HG02943 (cell line): ENCODE results near the gene MAPRE2.

ENCODE experiments used
- ATAC-seq: cut with Tn5 transposase; IDR thresholded peaks from one replicate; pipeline ENCODE4 v1.9.1; 2021; ENCODE audit warnings: mild to moderate bottlenecking, low read depth, moderate library complexity; ENCODE audit not compliant: unreplicated experiment

MAPRE2 gene

DNA sequence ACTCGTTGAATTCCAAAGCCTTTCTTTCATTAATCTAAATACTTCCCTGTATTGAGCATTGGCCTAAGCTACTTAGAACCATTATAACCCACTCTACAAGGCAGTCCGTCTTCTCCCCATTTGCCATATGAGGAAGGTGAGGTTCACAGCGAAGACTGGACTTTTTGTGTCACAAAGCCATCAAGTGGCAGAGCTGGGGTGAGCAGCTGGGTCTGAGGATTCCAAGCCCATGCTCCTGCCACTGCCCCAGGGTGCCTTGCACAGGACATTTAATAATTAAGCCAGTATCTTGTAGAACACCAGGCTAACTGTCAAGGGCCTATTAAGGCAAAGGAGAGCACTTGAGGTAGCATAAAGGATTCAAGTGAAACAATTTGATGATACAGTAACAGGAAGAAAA lies 130.8 kb downstream of the MAPRE2 start:
- no peak for ATAC-seq

DNA sequence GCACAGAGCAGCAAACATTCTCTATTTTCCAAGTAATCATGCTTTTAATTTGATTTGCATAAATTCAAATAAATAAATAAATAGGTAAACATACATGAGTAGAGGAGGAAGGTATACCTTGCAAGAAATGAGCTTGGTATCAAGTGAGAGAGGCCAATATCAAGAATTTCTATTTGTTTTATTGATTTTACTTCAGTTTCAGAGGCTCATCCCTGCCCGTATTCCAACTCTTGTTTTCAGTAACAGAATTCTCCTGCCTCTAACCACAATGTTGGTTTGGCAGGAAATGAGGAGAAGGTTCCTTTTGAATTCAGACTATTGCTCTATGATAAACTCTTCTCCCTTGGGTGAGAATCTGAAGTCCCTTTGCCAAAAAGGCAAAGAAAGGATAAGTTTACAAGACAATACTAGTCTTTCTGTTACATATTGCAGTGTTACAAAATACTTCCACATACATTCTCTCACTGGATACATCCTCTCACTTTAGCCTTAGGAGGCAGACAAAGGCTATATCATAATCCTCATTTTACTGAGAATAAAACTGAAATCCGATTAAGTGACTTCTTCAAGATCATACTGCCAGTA lies 131.3 kb downstream of the MAPRE2 start:
- no peak for ATAC-seq

DNA sequence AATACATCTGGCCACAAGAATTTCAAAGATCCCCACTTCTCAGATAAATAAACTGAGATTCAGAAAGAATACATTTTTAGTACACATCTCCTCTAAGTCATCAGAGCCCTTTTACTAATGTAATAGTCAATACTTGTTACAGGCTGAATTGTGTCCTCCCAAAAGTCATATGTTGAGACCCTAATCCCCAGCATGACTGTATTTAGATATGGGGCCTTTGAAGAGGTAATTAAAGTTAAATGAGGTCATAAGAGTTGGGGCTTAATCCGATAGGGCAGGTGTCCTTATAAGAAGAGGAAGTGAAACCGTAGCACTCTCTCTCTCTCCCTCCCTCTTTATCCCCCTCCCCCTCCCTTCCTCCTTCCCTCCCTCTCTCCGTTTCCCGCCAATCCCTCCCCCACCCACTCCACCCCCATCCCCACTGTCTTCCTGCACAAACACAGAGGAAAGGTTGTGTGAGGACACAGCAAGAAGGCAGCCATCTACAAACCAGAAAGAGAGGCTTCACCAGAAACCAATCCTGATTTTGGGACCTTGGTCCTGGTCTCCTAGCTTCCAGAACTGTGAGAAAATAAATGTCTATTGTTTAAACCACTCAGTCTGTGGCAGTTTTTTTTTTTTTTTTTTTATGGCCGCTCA lies 133.0 kb downstream of the MAPRE2 start:
- no peak for ATAC-seq

DNA sequence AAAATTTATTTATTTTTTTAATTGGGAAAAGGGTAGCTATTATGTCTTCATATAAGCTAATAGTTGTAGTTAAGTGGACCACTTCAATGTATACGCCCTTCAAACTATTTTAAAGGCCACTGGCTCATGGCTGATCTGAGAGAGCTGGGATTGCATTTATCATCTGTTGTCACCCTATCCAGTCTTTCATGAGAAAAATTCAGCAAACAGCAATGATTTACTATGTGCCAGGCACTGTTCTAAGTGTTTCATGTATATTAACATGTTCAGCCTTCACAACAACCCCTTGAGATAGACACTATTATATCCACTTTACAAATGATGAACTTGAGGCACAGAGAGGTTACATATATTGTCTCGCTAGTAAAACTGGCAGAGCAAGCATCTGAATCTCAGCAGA lies 133.5 kb downstream of the MAPRE2 start:
- ATAC-seq, result no peak

- no peak for ATAC-seq
Measured at GRCh38 chr18:35176925-35177324, 135.7 kb downstream of the MAPRE2 start.

DNA sequence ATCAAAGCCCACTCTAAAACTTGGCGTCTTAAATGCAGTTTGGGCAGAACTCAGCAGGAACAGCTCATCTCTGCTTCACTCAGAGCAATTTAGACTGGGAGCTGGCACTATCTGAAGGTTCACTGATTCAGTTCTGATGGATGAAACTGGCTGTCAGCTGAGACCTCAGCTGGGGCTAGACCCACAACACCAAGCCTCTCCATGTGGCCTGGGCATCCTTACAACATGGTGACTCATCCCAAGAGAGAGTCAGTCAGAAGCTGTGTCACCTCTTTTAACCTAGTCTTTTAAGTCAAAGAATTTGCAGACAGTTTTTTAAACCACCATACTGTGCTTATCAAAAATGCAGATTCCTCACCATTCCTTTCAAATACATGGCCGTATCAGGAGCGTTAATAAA lies 137.0 kb downstream of the MAPRE2 start:
- no peak for ATAC-seq

DNA sequence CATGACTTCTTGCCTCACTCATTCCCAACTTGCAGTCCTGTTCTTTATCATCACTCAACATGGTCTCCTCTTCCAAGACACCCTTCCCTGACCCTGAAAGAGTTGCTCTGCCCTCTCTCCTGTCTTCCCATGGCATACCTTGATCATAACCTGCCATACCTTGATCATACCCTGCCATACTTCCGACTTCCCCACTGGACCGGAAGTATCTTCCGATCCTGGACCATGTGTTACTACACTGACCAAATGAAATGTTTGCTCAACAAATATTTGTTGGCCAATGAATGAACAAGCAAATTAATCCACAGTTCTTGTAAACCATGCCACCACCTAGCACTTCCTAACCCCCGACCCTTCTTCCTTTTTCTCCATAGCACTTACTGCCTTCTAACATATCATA lies 138.7 kb downstream of the MAPRE2 start:
- no peak for ATAC-seq

DNA sequence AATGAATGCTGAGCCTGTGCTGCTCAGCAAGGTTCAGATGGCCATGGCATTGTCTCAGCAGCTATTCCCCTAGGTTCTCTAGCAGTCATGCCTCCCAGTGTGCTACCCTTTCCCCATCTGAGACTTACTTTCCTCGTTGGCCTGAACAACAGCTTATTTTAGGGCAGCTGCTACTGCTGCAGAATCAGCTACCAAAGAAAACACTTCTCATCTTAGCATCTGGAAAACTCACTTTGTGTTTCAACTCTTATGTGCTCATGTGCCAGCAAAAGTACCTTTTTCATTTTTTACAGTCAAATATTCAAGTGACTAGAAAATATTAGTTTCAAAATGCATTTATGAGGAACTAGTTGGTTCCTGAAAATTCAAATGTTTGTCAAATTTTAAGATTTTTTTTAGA lies 139.2 kb downstream of the MAPRE2 start:
- no peak for ATAC-seq

DNA sequence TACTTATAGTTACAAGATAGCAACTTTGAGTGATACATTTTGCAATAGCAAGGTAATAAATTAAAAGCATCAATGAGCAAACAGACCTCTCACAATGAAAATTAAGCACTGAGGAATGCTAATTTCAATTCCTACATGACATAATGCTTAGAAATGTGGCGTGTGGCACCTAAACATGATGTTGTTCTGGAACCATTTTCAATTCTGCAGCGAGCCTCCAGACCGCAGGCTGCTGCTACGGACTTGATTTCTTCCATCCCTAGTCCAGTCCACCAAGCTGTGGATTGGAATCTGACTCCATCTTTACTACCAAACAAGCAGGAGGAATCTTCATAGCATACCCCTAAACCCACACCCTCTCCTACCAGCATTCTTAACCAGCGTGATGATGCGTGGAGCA lies 140.9 kb downstream of the MAPRE2 start:
- no peak for ATAC-seq

GRCh38 chr18:35183886-35184285 lies 142.7 kb downstream of the MAPRE2 start:
- no peak for ATAC-seq

- ATAC-seq, result no peak
Measured at GRCh38 chr18:35185771-35186170, 144.6 kb downstream of the MAPRE2 start.

- ATAC-seq, result no peak
Measured at GRCh38 chr18:35186291-35187034, 145.2 kb downstream of the MAPRE2 start.

DNA sequence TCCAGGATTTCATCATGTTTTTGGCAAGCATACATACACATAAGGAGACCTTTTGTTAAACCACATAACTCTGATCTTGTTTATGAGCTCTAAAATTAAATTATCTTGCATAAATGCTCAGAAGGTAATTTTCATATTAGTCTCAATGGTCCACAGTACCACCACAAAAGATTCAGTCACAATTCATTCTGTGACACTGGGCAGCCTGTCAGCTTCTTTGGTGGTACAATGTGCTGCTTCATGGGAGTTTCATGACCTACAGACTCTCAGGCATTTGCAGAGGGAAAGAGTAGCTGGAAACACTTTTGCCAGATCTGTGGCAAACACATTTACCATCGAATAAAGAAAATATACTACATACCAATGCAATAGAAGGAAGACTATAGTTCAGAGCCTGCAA lies 148.3 kb downstream of the MAPRE2 start:
- ATAC-seq, result no peak

DNA sequence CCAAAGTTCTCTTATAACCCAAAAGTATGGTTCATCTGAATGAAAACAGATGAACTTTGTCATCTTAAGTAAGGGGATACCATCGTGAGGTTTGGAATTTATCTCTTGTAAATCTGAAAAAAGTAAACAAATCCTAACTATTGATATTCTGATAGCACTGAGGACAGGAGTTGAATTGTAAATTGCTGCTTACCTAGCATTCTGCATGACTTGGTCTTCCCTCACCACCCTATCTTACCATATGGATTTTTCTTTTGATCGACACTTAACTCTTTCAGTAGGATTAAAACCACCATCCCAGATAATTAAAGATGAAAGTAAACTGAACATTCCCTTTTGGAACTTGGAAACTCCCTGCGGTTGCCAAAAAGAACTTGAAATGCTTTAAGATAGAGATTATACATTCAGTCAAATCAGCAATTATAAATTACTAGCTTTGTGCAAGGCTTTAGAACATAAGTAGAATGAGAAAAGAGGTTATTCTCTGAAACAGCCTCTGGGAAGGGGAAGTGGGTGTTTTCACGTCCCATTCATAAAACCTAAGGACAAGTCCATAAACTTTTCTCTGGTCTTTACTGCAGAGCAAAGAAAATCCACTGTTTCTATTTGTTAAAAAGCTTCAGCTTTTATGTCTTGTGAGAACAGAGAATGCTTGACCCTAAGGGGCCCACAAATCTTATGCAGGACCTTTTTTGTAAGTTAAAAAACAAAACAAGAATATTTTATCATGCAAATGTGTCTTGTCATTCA lies 149.9 kb downstream of the MAPRE2 start:
- no peak for ATAC-seq

GRCh38 chr18:35191698-35192025 lies 150.4 kb downstream of the MAPRE2 start:
- no peak for ATAC-seq

GRCh38 chr18:35192415-35192814 lies 151.2 kb downstream of the MAPRE2 start:
- ATAC-seq, result no peak
